Panc1 (cell line): Measurements from ENCODE around the gene CIB4. TPM values are rescaled to one million over a fixed set of nuclear protein-coding genes. Genes with fewer than 3 reads are reported as not detected.

Source experiments
- ATAC-seq: fragments of 200-7000 bp; cut with Tn5 transposase; 2 replicates; pipeline ENCODE4 v1.9.1; 2020; ENCODE audit warnings: mild to moderate bottlenecking, moderate library complexity
- BruUV-seq: library from RNA; stranded (reverse); fragments of 400-500 nt; replicated peaks from 2 replicates; lab custom pipeline; 2021; lab: Mats Ljungman, UMichigan
- CTCF ChIA-PET: fragments of 300-600 bp; sonication (Branson Sonifier 250); formaldehyde crosslinking; loops from one replicate; lab custom pipeline; 2022; ENCODE audit warnings: antibody characterized with exemption; lab: Charles Lee
- POLR2A ChIA-PET: fragments of 300-600 bp; sonication (Branson Sonifier 250); formaldehyde crosslinking; loops from one replicate; lab custom pipeline; 2022; ENCODE audit warnings: antibody characterized with exemption; lab: Charles Lee
- DNase-seq: peaks from one replicate; pipeline ENCODE4 v3.0.0-alpha.2; 2010; ENCODE audit warnings: low read depth, low spot score
- H3K27ac ChIP-seq: 2 replicates; pipeline ENCODE4 v1.5.1; 2011; ENCODE audit warnings: mild to moderate bottlenecking, low read length, inconsistent platforms
- H3K27me3 ChIP-seq: fragments of 200-500 bp; sonication (Bioruptor generic); 2 replicates; pipeline ENCODE4 v1.6.0; 2014; ENCODE audit warnings: low read length, inconsistent platforms; ENCODE audit not compliant: control insufficient read depth, insufficient read depth
- H3K36me3 ChIP-seq: fragments of 200-500 bp; sonication (Bioruptor generic); 2 replicates; pipeline ENCODE4 v1.5.1; 2014; ENCODE audit warnings: inconsistent platforms, mild to moderate bottlenecking, low read length, moderate library complexity; ENCODE audit not compliant: control insufficient read depth, insufficient read depth
- H3K4me1 ChIP-seq: 2 replicates; pipeline ENCODE4 v1.5.1; 2011; ENCODE audit warnings: inconsistent platforms, mild to moderate bottlenecking, low read length, moderate library complexity; ENCODE audit not compliant: control insufficient read depth, insufficient read depth
- H3K4me3 ChIP-seq, 2 experiments: 2 replicates each; pipeline ENCODE4 v1.5.1; 2011 to 2012; ENCODE audit warnings: low read depth in 2 of 2, low read length in 2 of 2, mild to moderate bottlenecking in 2 of 2, inconsistent platforms in 1 of 2, moderate library complexity in 1 of 2
- H3K9me3 ChIP-seq: fragments of 200-500 bp; sonication (Bioruptor generic); 2 replicates; pipeline ENCODE4 v1.5.1; 2014; ENCODE audit warnings: low read depth, mild to moderate bottlenecking, inconsistent platforms, low read length, moderate library complexity; ENCODE audit not compliant: control insufficient read depth, insufficient read depth
- POLR2AphosphoS5 ChIP-seq: IDR thresholded peaks from 2 replicates; pipeline ENCODE4 v1.6.1; 2012; ENCODE audit warnings: mild to moderate bottlenecking, low read depth, low read length, moderate library complexity
- SIN3A ChIP-seq: IDR thresholded peaks from 2 replicates; pipeline ENCODE4 v1.6.1; 2012; ENCODE audit warnings: low read depth, mild to moderate bottlenecking, low read length, moderate library complexity, borderline replicate concordance; ENCODE audit not compliant: insufficient read depth
- TCF7L2 ChIP-seq: IDR thresholded peaks from 2 replicates; pipeline ENCODE4 v1.6.1; 2011; ENCODE audit warnings: mild to moderate bottlenecking, low read depth, low read length, inconsistent platforms
- in situ Hi-C: cut with HindIII; loops from 2 replicates; pipeline ENCODE4 v1.10.0; 2016; ENCODE audit warnings: low sequenced_read_pairs, low pct_unique_long_range_greater_than_20kb
- intact Hi-C: fragments of 100-400 bp; cut with micrococcal nuclease; formaldehyde crosslinking; loops from one replicate; pipeline ENCODE4 v1.10.0; 2022; ENCODE audit not compliant: unreplicated experiment
- total RNA-seq: library from RNA; stranded (reverse); gene quantifications from one replicate; pipeline ENCODE4 v1.2.1, GENCODE V29; 2021; ENCODE audit not compliant: unreplicated experiment
- TF ChIP-seq, protein P1 (sequence below): fragments of 450-650 bp; IDR thresholded peaks from 2 replicates; pipeline ENCODE4 v1.5.1; 2017; ENCODE audit warnings: mild to moderate bottlenecking
- TF ChIP-seq, protein P2 (sequence below), 2 experiments: IDR thresholded peaks; 2 replicates each; pipeline ENCODE4 v1.6.1; 2011 to 2012; ENCODE audit warnings: low read depth in 2 of 2, control low read depth in 1 of 2, low read length in 1 of 2, mild to moderate bottlenecking in 1 of 2, moderate library complexity in 1 of 2; ENCODE audit not compliant: insufficient read depth in 1 of 2

The CIB4 gene
- total RNA-seq, 1 experiment from 2014 or later, result 0.33 TPM

DNA sequence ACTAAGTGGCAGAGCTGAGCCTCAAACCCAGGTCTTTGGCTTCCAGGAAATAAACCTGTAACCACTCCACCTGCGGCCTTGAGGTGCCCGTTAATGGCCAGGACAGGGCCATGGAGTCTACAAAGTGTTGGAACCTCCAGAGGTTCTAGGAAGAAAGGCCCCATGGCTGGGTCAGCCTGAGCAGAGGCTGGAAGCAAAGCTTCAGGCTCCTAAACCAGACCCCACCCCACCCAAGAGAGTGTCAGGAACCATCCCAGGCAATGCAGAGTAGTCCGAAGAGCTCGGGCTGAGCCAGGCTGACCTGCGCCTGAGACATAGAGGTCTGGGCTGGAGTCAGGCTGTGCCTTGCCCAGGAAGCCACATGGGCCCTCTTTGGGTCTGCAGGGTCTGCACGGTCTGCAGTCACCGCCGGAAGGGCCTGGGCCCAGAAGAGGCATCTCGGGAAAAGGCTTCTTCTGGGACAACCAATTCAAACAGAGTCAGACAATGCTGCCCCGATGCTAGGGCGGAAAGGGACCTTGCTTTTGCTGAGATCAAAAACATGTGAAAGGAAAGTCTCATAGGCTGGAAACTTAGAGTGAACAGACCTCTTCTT, 6.4 kb downstream of the CIB4 start:
- H3K4me1 ChIP-seq, result peaks cover 8% of the 10 kb centered on the region; the same call in 1 of the 2 replicates
- in situ Hi-C loops (no loop called here), intact Hi-C loops (no loop called here)
- POLR2A ChIA-PET, result interaction anchor here (0.6 kb wide), 1 partner anchor 313 kb away, joined by 3 read pairs; no protein-coding TSS in a partner anchor
- ATAC-seq (no peak), DNase-seq (no peak)
- TF ChIP-seq TCF7L2, result no peak
- TF ChIP-seq, protein P1, sequence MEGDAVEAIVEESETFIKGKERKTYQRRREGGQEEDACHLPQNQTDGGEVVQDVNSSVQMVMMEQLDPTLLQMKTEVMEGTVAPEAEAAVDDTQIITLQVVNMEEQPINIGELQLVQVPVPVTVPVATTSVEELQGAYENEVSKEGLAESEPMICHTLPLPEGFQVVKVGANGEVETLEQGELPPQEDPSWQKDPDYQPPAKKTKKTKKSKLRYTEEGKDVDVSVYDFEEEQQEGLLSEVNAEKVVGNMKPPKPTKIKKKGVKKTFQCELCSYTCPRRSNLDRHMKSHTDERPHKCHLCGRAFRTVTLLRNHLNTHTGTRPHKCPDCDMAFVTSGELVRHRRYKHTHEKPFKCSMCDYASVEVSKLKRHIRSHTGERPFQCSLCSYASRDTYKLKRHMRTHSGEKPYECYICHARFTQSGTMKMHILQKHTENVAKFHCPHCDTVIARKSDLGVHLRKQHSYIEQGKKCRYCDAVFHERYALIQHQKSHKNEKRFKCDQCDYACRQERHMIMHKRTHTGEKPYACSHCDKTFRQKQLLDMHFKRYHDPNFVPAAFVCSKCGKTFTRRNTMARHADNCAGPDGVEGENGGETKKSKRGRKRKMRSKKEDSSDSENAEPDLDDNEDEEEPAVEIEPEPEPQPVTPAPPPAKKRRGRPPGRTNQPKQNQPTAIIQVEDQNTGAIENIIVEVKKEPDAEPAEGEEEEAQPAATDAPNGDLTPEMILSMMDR, result no peak
- TF ChIP-seq POLR2AphosphoS5, result no peak
- TF ChIP-seq, protein P2, sequence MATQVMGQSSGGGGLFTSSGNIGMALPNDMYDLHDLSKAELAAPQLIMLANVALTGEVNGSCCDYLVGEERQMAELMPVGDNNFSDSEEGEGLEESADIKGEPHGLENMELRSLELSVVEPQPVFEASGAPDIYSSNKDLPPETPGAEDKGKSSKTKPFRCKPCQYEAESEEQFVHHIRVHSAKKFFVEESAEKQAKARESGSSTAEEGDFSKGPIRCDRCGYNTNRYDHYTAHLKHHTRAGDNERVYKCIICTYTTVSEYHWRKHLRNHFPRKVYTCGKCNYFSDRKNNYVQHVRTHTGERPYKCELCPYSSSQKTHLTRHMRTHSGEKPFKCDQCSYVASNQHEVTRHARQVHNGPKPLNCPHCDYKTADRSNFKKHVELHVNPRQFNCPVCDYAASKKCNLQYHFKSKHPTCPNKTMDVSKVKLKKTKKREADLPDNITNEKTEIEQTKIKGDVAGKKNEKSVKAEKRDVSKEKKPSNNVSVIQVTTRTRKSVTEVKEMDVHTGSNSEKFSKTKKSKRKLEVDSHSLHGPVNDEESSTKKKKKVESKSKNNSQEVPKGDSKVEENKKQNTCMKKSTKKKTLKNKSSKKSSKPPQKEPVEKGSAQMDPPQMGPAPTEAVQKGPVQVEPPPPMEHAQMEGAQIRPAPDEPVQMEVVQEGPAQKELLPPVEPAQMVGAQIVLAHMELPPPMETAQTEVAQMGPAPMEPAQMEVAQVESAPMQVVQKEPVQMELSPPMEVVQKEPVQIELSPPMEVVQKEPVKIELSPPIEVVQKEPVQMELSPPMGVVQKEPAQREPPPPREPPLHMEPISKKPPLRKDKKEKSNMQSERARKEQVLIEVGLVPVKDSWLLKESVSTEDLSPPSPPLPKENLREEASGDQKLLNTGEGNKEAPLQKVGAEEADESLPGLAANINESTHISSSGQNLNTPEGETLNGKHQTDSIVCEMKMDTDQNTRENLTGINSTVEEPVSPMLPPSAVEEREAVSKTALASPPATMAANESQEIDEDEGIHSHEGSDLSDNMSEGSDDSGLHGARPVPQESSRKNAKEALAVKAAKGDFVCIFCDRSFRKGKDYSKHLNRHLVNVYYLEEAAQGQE (IDR thresholded peaks at IDR 0.05; ENCODE audit: insufficient read depth in 1 of 2, low read depth in 2 of 2, low read length in 1 of 2), result no peak
- no peak for TF ChIP-seq SIN3A
- no TSS peak for BruUV-seq
- H3K4me3 ChIP-seq, result no peak overlapping the region
- CTCF ChIA-PET, result no interaction called here
- H3K27ac ChIP-seq, result no peak overlapping the region
- H3K27me3 ChIP-seq, result no peaks in the 10 kb centered on the region
- no peaks in the 10 kb centered on the region for H3K9me3 ChIP-seq
- H3K36me3 ChIP-seq, result no peaks in the 10 kb centered on the region

DNA sequence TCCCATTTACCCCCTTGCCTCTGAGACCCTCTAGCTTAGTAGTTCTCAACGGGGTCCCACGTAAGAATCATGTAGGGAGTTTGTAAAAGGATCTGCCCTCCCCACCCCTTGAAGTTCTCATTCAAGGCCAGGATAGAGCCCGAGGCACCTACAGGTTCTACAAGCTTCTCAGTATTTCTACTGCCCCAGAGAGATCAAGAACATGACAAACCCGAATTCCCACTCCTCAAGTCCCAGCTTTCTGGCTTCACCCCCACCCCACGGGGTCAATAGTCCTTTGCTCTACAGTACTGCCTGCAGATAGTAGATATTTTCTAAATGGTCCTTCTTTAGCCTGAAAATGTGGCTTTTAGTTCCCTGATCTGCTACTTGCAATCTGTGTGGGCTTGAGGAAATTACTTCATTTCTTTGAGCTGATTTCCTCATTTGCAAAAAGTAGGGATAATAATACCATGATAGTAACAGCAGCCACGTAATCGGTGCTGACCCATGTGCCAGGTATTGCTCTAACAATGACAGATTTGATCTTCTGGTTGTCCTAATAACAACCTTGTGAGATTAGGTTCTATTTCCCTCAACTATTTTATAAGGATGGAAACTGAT, 7.1 kb downstream of the CIB4 start:
- ChIA-PET CTCF (no interaction called here), POLR2A (interaction anchor here (0.6 kb wide), 1 partner anchor 312 kb away, joined by 3 read pairs; no protein-coding TSS in a partner anchor)
- TF ChIP-seq TCF7L2 (no peak), POLR2AphosphoS5 (no peak), SIN3A (no peak)
- TF ChIP-seq, protein P2 (IDR thresholded peaks at IDR 0.05; ENCODE audit: insufficient read depth in 1 of 2, low read depth in 2 of 2, low read length in 1 of 2), result no peak
- Histone ChIP-seq H3K9me3 (no peaks in the 10 kb centered on the region), H3K27me3 (no peaks in the 10 kb centered on the region), H3K27ac (no peak overlapping the region), H3K36me3 (no peaks in the 10 kb centered on the region), H3K4me3 (no peak overlapping the region), H3K4me1 (peaks cover 8% of the 10 kb centered on the region; the same call in 1 of the 2 replicates)
- in situ Hi-C loops, result no loop called here
- DNase-seq, result no peak
- no TSS peak for BruUV-seq
- no peak for ATAC-seq
- intact Hi-C loops, result no loop called here
